Nephron (organoid): ENCODE measurements around the gene CCDC175.

ENCODE experiments used
- H3K27ac Mint-ChIP-seq, 3 experiments: 2 replicates each; pipeline ENCODE4 v1.8.0; 2020; ENCODE audit warnings: mixed read lengths in 3 of 3, mild to moderate bottlenecking in 2 of 3, moderate library complexity in 1 of 3
- H3K27me3 Mint-ChIP-seq: 2 replicates; pipeline ENCODE4 v1.8.0; 2021; ENCODE audit warnings: low read depth, mild to moderate bottlenecking, moderate library complexity, mixed read lengths
- H3K36me3 Mint-ChIP-seq: 2 replicates; pipeline ENCODE4 v1.8.0; 2020; ENCODE audit warnings: low read depth, mixed read lengths
- H3K4me1 Mint-ChIP-seq: 2 replicates; pipeline ENCODE4 v1.8.0; 2020; ENCODE audit warnings: mixed read lengths
- H3K4me3 Mint-ChIP-seq, 3 experiments: 2 replicates each; pipeline ENCODE4 v1.8.0; 2020; ENCODE audit warnings: mild to moderate bottlenecking in 3 of 3, mixed read lengths in 3 of 3, moderate library complexity in 2 of 3
- H3K9me3 Mint-ChIP-seq: 2 replicates; pipeline ENCODE4 v1.8.0; 2020; ENCODE audit warnings: mixed read lengths
- TF ChIP-seq, protein P1 (sequence below), 3 experiments: fragments of 200-600 bp; sonication (generic); IDR thresholded peaks; one replicate each; pipeline ENCODE4 v1.5.0; 2021; ENCODE audit warnings: antibody characterized with exemption in 3 of 3; ENCODE audit not compliant: unreplicated experiment in 3 of 3

The CCDC175 gene

DNA sequence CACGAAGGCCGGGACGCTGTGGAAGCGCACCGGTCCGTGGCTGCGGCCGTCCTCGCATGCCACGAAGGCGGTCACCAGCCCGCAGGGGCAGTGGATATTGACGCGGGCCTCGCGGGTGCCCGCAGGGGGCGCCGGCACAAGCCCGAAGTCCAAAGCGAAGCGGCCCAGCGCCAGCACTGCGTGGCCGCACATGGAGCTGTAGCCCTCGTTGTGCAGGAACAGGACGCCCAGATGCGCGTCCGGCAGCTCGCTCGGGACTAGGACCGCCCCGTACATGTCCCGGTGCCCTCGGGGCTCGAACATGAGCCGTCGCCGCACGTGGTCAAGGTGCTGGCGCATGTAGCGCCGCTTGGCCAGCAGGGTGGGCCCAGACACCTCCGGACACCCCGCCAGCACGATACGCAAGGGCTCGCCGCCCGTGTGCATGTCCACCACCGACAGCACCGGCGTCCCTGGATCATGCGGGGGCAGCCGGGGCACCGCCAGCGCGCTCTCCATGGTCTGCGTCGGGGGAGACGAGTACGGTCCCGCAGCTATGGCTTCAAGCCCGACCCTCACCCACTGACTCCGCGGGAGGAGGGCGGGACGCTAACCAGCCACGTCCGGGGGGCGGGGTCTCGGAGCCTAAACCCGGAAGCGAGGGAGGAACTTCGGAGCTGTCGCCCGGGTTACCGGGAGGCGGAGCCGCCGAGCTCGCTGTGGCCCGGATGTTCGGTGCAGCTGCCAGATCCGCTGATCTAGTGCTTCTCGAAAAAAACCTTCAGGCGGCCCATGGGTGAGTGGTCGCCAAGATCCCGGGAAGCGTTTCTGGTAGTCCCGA, 92.6 kb downstream of the CCDC175 start, which contains the start of the genes JKAMP and L3HYPDH:
TSS of gene JKAMP (plus strand) at position 699 of the 820 bp plus-strand sequence. CDS start at position 772, 73 bp downstream.
TSS of gene L3HYPDH (minus strand) at position 590 of the 820 bp plus-strand sequence. CDS start at position 498, 92 bp downstream.
- TF ChIP-seq, protein P1, sequence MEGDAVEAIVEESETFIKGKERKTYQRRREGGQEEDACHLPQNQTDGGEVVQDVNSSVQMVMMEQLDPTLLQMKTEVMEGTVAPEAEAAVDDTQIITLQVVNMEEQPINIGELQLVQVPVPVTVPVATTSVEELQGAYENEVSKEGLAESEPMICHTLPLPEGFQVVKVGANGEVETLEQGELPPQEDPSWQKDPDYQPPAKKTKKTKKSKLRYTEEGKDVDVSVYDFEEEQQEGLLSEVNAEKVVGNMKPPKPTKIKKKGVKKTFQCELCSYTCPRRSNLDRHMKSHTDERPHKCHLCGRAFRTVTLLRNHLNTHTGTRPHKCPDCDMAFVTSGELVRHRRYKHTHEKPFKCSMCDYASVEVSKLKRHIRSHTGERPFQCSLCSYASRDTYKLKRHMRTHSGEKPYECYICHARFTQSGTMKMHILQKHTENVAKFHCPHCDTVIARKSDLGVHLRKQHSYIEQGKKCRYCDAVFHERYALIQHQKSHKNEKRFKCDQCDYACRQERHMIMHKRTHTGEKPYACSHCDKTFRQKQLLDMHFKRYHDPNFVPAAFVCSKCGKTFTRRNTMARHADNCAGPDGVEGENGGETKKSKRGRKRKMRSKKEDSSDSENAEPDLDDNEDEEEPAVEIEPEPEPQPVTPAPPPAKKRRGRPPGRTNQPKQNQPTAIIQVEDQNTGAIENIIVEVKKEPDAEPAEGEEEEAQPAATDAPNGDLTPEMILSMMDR (IDR thresholded peaks at IDR 0.05; ENCODE audit: unreplicated experiment in 3 of 3), result peak; percentile 59 to 83 (median 69)
- Mint-ChIP-seq H3K27ac (peak within 1 kb of the TSS; percentile 96 to 100 (median 99)), H3K4me1 (peaks cover 53% of the 10 kb centered on the region), H3K36me3 (peaks cover 18% of the 10 kb centered on the region), H3K4me3 (peak within 1 kb of the TSS; percentile 91 to 99 (median 95)), H3K27me3 (no peaks in the 10 kb centered on the region), H3K9me3 (no peaks in the 10 kb centered on the region)

DNA sequence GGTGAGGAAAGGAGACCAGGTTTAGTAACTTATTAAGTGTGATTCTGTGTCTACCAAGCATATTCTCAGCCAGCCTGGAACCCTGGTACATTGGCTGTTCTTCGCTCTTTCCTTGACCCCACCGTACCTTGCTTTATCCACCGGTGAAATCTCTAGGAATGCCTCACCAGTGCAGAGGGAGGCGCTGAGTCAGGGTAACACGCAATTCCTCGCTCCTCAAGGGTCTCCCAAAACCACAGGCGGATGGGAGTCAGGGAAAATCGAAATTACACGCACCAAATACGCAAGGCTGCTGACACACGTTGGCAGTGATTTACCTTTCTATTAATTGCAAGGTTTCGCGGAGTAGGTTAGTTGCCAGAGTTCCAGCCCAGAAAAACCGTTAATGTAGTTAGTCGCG, 93.2 kb downstream of the CCDC175 start:
- TF ChIP-seq, protein P1 (IDR thresholded peaks at IDR 0.05; ENCODE audit: unreplicated experiment in 3 of 3), result no peak
- Mint-ChIP-seq H3K4me1 (peaks cover 52% of the 10 kb centered on the region), H3K27ac (peak overlapping the region; percentile 96 to 99 (median 98)), H3K4me3 (peak overlapping the region; percentile 91 to 99 (median 95)), H3K27me3 (no peaks in the 10 kb centered on the region), H3K9me3 (no peaks in the 10 kb centered on the region), H3K36me3 (peaks cover 18% of the 10 kb centered on the region)

GRCh38 chr14:59482541-59483331, 93.9 kb downstream of the CCDC175 start:
- peaks cover 52% of the 10 kb centered on the region for H3K4me1 Mint-ChIP-seq
- H3K4me3 Mint-ChIP-seq, result peak overlapping the region; percentile 91 to 99 (median 95)
- no peaks in the 10 kb centered on the region for H3K9me3 Mint-ChIP-seq
- H3K36me3 Mint-ChIP-seq, result peaks cover 14% of the 10 kb centered on the region
- TF ChIP-seq, protein P1 (IDR thresholded peaks at IDR 0.05; ENCODE audit: unreplicated experiment in 3 of 3), result no peak
- peak overlapping the region; percentile 96 to 99 (median 98) for H3K27ac Mint-ChIP-seq
- no peaks in the 10 kb centered on the region for H3K27me3 Mint-ChIP-seq

DNA sequence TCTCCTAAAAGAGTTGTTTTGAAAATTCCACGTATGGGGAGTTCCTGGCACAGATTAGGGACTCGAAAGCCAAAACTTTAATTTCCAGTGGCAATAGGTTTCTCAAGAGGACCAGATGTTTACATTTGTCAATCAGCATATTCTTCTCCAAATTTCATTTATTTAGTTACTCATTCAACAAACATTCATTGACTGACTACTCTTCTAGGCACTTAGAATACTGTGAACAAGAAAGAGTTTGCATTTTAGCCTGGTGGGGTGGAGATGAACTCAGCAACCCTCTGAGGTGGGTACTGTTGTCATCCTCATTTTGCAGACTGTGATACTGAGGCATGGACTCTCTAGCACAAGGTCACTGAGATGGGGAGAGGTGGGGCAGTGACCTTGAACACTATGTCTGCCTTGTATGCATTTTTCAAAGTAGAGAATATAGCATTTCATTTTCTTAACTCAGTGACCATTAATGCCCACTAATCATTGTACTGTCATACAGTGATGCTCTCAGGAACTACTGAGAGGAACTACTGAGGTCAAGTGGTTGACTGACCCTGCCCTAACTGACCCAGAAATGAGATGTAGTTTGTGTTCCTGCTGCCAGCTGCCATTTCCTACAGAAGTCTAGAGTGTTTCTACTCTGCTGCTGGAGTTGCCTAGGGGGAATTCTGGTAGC, 94.6 kb downstream of the CCDC175 start:
- TF ChIP-seq, protein P1 (IDR thresholded peaks at IDR 0.05; ENCODE audit: unreplicated experiment in 3 of 3), result no peak
- Mint-ChIP-seq H3K27me3 (no peaks in the 10 kb centered on the region), H3K4me3 (peak overlapping the region; percentile 91 to 99 (median 95)), H3K9me3 (no peaks in the 10 kb centered on the region), H3K27ac (peak overlapping the region; percentile 96 to 99 (median 98)), H3K36me3 (peaks cover 14% of the 10 kb centered on the region), H3K4me1 (peaks cover 52% of the 10 kb centered on the region)

GRCh38 chr14:59481407-59481806, 95.2 kb downstream of the CCDC175 start:
- peaks cover 52% of the 10 kb centered on the region for H3K4me1 Mint-ChIP-seq
- H3K36me3 Mint-ChIP-seq, result peaks cover 18% of the 10 kb centered on the region
- H3K27ac Mint-ChIP-seq, result peak overlapping the region in 2 of 3 experiments; percentile 96 to 98
- H3K4me3 Mint-ChIP-seq, result peak overlapping the region in 2 of 3 experiments; percentile 95 to 99
- TF ChIP-seq, protein P1 (IDR thresholded peaks at IDR 0.05; ENCODE audit: unreplicated experiment in 3 of 3), result no peak
- no peaks in the 10 kb centered on the region for H3K27me3 Mint-ChIP-seq
- H3K9me3 Mint-ChIP-seq, result no peaks in the 10 kb centered on the region
